HepG2 (cell line): ENCODE data around the gene FBH1. TPM values are rescaled to one million over a fixed set of nuclear protein-coding genes. Genes with fewer than 3 reads are reported as not detected.
A peak's percentile ranks its signal among the peaks of the same experiment; 100 is the strongest.

Experiments used
- ATAC-seq: fragments of 200-7000 bp; cut with Tn5 transposase; 3 replicates; pipeline ENCODE4 v1.9.1; 2020; ENCODE audit warnings: mild to moderate bottlenecking, moderate library complexity
- BruUV-seq: library from RNA; stranded (reverse); fragments of 400-500 nt; replicated peaks from 2 replicates; lab custom pipeline; 2021; lab: Mats Ljungman, UMichigan
- CTCF ChIA-PET: fragments of 300-600 bp; formaldehyde crosslinking; extraction: SDS; loops from one replicate; lab custom pipeline; 2021; ENCODE audit warnings: low total read pairs, inconsistent platforms, low intra/inter-chr PET ratio; lab: Yijun Ruan, JAX
- POLR2A ChIA-PET: fragments of 350-600 bp; sonication (Branson Sonifier 250); formaldehyde crosslinking; loops from one replicate; lab custom pipeline; 2020; ENCODE audit warnings: antibody characterized with exemption, inconsistent platforms; lab: Yijun Ruan, JAX
- DNase-seq: peaks from one replicate; pipeline ENCODE4 v3.0.0-alpha.2; 2015; ENCODE audit warnings: low spot score
- FAIRE-seq: peaks from 3 replicates; lab custom pipeline; 2011; peaks lifted over from hg19 to GRCh38; lab: Jason Lieb, UNC
- H2AFZ ChIP-seq: one replicate; pipeline ENCODE4 v1.6.1; 2011; ENCODE audit warnings: low read length, inconsistent platforms
- H3K27ac ChIP-seq: fragments of 300-600 bp; 3 replicates; pipeline ENCODE4 v1.8.0; 2011; ENCODE audit warnings: mixed run types, mild to moderate bottlenecking, mixed read lengths, low read length, inconsistent platforms; ENCODE audit not compliant: insufficient read depth; ENCODE audit errors: extremely low read length
- H3K27me3 ChIP-seq, 2 experiments: fragments of 200-600 bp in 1 of 2; 2 replicates in 1 of 2; 3 replicates in 1 of 2; pipeline versions ENCODE4 v1.6.0 to v1.8.0; 2011; ENCODE audit warnings: low read length in 2 of 2, mild to moderate bottlenecking in 2 of 2, moderate library complexity in 2 of 2, inconsistent platforms in 1 of 2; ENCODE audit not compliant: insufficient read depth in 2 of 2, control insufficient read depth in 1 of 2
- H3K36me3 ChIP-seq, 2 experiments: fragments of 200-600 bp in 1 of 2; replicated peaks in 1 of 2; 2 replicates in 1 of 2; 3 replicates in 1 of 2; pipeline versions ENCODE4 v1.5.1 to v1.8.0; 2011; ENCODE audit warnings: low read length in 2 of 2, inconsistent platforms in 1 of 2; ENCODE audit not compliant: insufficient read depth in 2 of 2, control insufficient read depth in 1 of 2
- H3K4me1 ChIP-seq: 2 replicates; pipeline ENCODE4 v1.5.1; 2012; ENCODE audit warnings: low read length, inconsistent platforms; ENCODE audit not compliant: insufficient read depth
- H3K4me2 ChIP-seq: 2 replicates; pipeline ENCODE4 v1.6.0; 2011; ENCODE audit warnings: low read depth, low read length, inconsistent platforms
- H3K4me3 ChIP-seq, 3 experiments: fragments of 200-600 bp in 1 of 3; sonication (generic), shearing (Covaris generic) in 1 of 3; replicated peaks in 1 of 3; 2 replicates each; pipeline ENCODE4 v1.5.1; 2011 to 2016; ENCODE audit warnings: low read length in 3 of 3, inconsistent platforms in 2 of 3, low read depth in 2 of 3, mild to moderate bottlenecking in 2 of 3, control low read depth in 1 of 3, mixed read lengths in 1 of 3; ENCODE audit not compliant: insufficient read depth in 1 of 3
- H3K79me2 ChIP-seq: one replicate; pipeline ENCODE4 v1.6.1; 2011; ENCODE audit warnings: low read length, inconsistent platforms; ENCODE audit not compliant: insufficient read depth
- H3K9ac ChIP-seq: 2 replicates; pipeline ENCODE4 v1.6.0; 2011; ENCODE audit warnings: mild to moderate bottlenecking, low read depth, low read length, inconsistent platforms; ENCODE audit not compliant: insufficient read depth
- H3K9me3 ChIP-seq: 2 replicates; pipeline ENCODE4 v1.5.1; 2012; ENCODE audit warnings: mild to moderate bottlenecking, low read length
- H4K20me1 ChIP-seq: 2 replicates; pipeline ENCODE4 v1.6.0; 2011; ENCODE audit warnings: inconsistent platforms, mild to moderate bottlenecking, low read length, moderate library complexity; ENCODE audit not compliant: insufficient read depth
- EZH2 ChIP-seq: conservative IDR thresholded peaks from 2 replicates; pipeline ENCODE4 v1.6.1; 2012; ENCODE audit warnings: mild to moderate bottlenecking, low read depth, low read length, moderate library complexity
- KDM6A ChIP-seq: IDR thresholded peaks from 2 replicates; pipeline ENCODE4 v1.6.1; 2016; ENCODE audit warnings: low read depth
- KLF16 ChIP-seq, 2 experiments: sonication (generic) in 1 of 2; formaldehyde crosslinking in 1 of 2; IDR thresholded peaks; 2 replicates each; pipeline versions ENCODE4 v1.6.1 to v1.8.0; 2016 to 2023; ENCODE audit warnings: missing genetic modification reagents in 2 of 2, missing compliant biosample characterization in 1 of 2
- MAZ ChIP-seq, 2 experiments: sonication (generic) in 1 of 2; formaldehyde crosslinking in 1 of 2; IDR thresholded peaks; 2 replicates each; pipeline versions ENCODE4 v1.5.0 to v1.6.1; 2012 to 2020; ENCODE audit warnings: low read depth in 2 of 2, mild to moderate bottlenecking in 2 of 2, borderline replicate concordance in 1 of 2, improper control_type of control experiment in 1 of 2, low read length in 1 of 2, missing genetic modification reagents in 1 of 2, moderate library complexity in 1 of 2
- THAP11 ChIP-seq: IDR thresholded peaks from 2 replicates; pipeline ENCODE4 v1.6.1; 2016; ENCODE audit warnings: missing biosample characterization, missing genetic modification reagents
- ZBTB20 ChIP-seq: sonication (generic); formaldehyde crosslinking; IDR thresholded peaks from 2 replicates; pipeline ENCODE4 v1.8.1; 2023; ENCODE audit warnings: missing genetic modification reagents, low read depth, mild to moderate bottlenecking, borderline replicate concordance
- ZKSCAN5 ChIP-seq: sonication (generic); formaldehyde crosslinking; IDR thresholded peaks from 2 replicates; pipeline ENCODE4 v1.5.1; 2020; ENCODE audit warnings: mild to moderate bottlenecking, missing genetic modification reagents
- ZMYM4 ChIP-seq: sonication (generic); formaldehyde crosslinking; IDR thresholded peaks from 2 replicates; pipeline ENCODE4 v1.8.1; 2023; ENCODE audit warnings: mild to moderate bottlenecking, missing genetic modification reagents
- ZNF30 ChIP-seq: sonication (generic); formaldehyde crosslinking; IDR thresholded peaks from 2 replicates; pipeline ENCODE4 v1.5.0; 2020; ENCODE audit warnings: mild to moderate bottlenecking, missing genetic modification reagents
- ZNF552 ChIP-seq: sonication (generic); formaldehyde crosslinking; IDR thresholded peaks from 2 replicates; pipeline ENCODE4 v1.9.0; 2022; ENCODE audit warnings: missing genetic modification reagents, mild to moderate bottlenecking, borderline replicate concordance
- ZNF737 ChIP-seq: sonication (generic); formaldehyde crosslinking; IDR thresholded peaks from 2 replicates; pipeline ENCODE4 v1.5.0; 2020; ENCODE audit warnings: missing genetic modification reagents, mild to moderate bottlenecking, borderline replicate concordance
- ZNF790 ChIP-seq: sonication (generic); formaldehyde crosslinking; IDR thresholded peaks from 2 replicates; pipeline ENCODE4 v1.8.0; 2022; ENCODE audit warnings: missing genetic modification reagents, mild to moderate bottlenecking, borderline replicate concordance
- ZZZ3 ChIP-seq: sonication (generic); formaldehyde crosslinking; IDR thresholded peaks from 2 replicates; pipeline ENCODE4 v1.4.0; 2020; ENCODE audit warnings: missing genetic modification reagents, mild to moderate bottlenecking, borderline replicate concordance
- WGBS: methylation state at CpG from one replicate; pipeline ENCODE4 v1.1.6; 2017; ENCODE audit warnings: low lambda C conversion rate; 5-methylcytosine and 5-hydroxymethylcytosine counted together
- in situ Hi-C: cut with HindIII; loops from 2 replicates; pipeline ENCODE4 v1.10.0; 2017; ENCODE audit warnings: low pct_unique_long_range_greater_than_20kb; ENCODE audit not compliant: extremely low pct_ligation_motif_present
- intact Hi-C: fragments of 100-400 bp; cut with micrococcal nuclease; formaldehyde crosslinking; loops from one replicate; pipeline ENCODE4 v1.10.0; 2022; ENCODE audit not compliant: unreplicated experiment
- polyA plus RNA-seq, 8 experiments: library from polyadenylated mRNA; depleted of rRNA in 3 of 8; stranded (reverse) in 7 of 8; unstranded in 1 of 8; fragments of >200 nt; fragmentation: Illumina TruSeq in 4 of 8; extraction: Trizol in 4 of 8; gene quantifications; 2 replicates each; pipeline versions ENCODE4 v1.2.1 to v1.2.3, GENCODE V29; 2011 to 2016; ENCODE audit warnings: low read depth in 4 of 8, missing spikeins in 1 of 8, mixed read lengths in 1 of 8; ENCODE audit not compliant: insufficient read depth in 1 of 8
- total RNA-seq, 5 experiments: library from RNA; depleted of rRNA; stranded (reverse); fragments of >200 nt; fragmentation: Illumina TruSeq; extraction: Trizol; gene quantifications; 2 replicates each; pipeline ENCODE4 v1.2.3, GENCODE V29; 2016; ENCODE audit warnings: low read depth in 1 of 5
- TF ChIP-seq, protein P1 (sequence below): sonication (generic); formaldehyde crosslinking; IDR thresholded peaks from 2 replicates; pipeline ENCODE4 v1.4.0; 2020; ENCODE audit warnings: low read depth, mild to moderate bottlenecking, missing genetic modification reagents
- TF ChIP-seq, protein P2 (sequence below): sonication (generic); formaldehyde crosslinking; IDR thresholded peaks from 2 replicates; pipeline ENCODE4 v1.4.0; 2020; ENCODE audit warnings: mild to moderate bottlenecking, missing genetic modification reagents

Gene FBH1
- total and polyA plus RNA-seq, 2 of the 13 experiments (the other 11 are each of a cell fraction or from before 2014, with no cell fraction given), result 48.8 to 60.3 TPM

DNA sequence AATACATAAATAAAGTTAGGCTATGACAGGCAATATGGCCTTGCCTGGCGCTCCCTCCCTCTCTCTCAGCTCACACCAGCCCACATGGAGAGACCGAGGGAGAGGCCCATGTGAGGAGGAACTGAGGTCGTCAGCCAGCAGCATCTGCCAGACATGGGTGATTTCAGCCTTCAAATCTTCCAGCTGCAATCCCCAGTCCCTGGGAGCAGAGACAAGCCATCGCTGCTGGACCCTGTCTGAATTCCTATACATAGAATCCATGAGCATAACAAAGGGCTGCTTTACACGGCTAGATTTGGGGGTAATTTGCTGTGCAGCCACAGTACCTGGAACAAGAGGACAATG is 35.9 kb upstream of the FBH1 start:
- no peak overlapping the region for H2AFZ ChIP-seq
- CTCF ChIA-PET, result no interaction called here
- peak overlapping the region; percentile 34; the same call in 1 of the 2 replicates for H3K9ac ChIP-seq
- TF ChIP-seq ZZZ3 (CRISPR knock-in tag) (no peak), ZNF737 (CRISPR knock-in tag) (no peak), ZNF30 (no peak), ZMYM4 (CRISPR knock-in tag) (no peak), ZBTB20 (CRISPR knock-in tag) (no peak), KLF16 (CRISPR knock-in tag; IDR thresholded peaks at IDR 0.05) (no peak), KDM6A (CRISPR knock-in tag) (no peak), ZNF552 (CRISPR knock-in tag) (no peak), ZKSCAN5 (CRISPR knock-in tag) (no peak), THAP11 (no peak), MAZ (IDR thresholded peaks at IDR 0.05; ENCODE audit: borderline replicate concordance, low read depth, low read length) (no peak), MAZ (CRISPR knock-in tag; IDR thresholded peaks at IDR 0.05; ENCODE audit: low read depth) (no peak), EZH2 (no peak), ZNF790 (CRISPR knock-in tag) (no peak)
- TF ChIP-seq, protein P1, sequence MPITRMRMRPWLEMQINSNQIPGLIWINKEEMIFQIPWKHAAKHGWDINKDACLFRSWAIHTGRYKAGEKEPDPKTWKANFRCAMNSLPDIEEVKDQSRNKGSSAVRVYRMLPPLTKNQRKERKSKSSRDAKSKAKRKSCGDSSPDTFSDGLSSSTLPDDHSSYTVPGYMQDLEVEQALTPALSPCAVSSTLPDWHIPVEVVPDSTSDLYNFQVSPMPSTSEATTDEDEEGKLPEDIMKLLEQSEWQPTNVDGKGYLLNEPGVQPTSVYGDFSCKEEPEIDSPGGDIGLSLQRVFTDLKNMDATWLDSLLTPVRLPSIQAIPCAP (CRISPR knock-in tag), result no peak
- TF ChIP-seq, protein P2, sequence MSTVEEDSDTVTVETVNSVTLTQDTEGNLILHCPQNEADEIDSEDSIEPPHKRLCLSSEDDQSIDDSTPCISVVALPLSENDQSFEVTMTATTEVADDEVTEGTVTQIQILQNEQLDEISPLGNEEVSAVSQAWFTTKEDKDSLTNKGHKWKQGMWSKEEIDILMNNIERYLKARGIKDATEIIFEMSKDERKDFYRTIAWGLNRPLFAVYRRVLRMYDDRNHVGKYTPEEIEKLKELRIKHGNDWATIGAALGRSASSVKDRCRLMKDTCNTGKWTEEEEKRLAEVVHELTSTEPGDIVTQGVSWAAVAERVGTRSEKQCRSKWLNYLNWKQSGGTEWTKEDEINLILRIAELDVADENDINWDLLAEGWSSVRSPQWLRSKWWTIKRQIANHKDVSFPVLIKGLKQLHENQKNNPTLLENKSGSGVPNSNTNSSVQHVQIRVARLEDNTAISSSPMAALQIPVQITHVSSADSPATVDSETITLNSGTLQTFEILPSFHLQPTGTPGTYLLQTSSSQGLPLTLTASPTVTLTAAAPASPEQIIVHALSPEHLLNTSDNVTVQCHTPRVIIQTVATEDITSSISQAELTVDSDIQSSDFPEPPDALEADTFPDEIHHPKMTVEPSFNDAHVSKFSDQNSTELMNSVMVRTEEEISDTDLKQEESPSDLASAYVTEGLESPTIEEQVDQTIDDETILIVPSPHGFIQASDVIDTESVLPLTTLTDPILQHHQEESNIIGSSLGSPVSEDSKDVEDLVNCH, result no peak
- TF ChIP-seq, all 625 proteins: peak for 0
- Histone ChIP-seq H3K27ac (no peak overlapping the region), H4K20me1 (no peaks in the 10 kb centered on the region), H3K79me2 (no peaks in the 10 kb centered on the region), H3K27me3 (no peaks in the 10 kb centered on the region), H3K4me3 (peak overlapping the region in 1 of 3 experiments; percentile 28; a peak in 1 of 6 replicates), H3K36me3 (no peaks in the 10 kb centered on the region), H3K9me3 (no peaks in the 10 kb centered on the region), H3K4me2 (peak overlapping the region; percentile 19; the same call in 1 of the 2 replicates), H3K4me1 (peaks cover 40% of the 10 kb centered on the region)
- in situ Hi-C loops (no loop called here), intact Hi-C loops (no loop called here)
- DNase-seq (no peak), FAIRE-seq (no peak), ATAC-seq (no peak)
- whole genome bisulfite sequencing, result 55% methylated on average over 5 of the region's 5 CpGs
- POLR2A ChIA-PET, result interaction anchor here (1.0 to 1.5 kb wide), 2 partner anchors 14 to 36 kb away, joined by 3 to 7 read pairs; partner anchors contain the start of genes ANKRD16 and FBH1
- no TSS peak for BruUV-seq
